HCT116 (cell line): ENCODE measurements around the gene EIF4EBP3. TPM values are rescaled to one million over a fixed set of nuclear protein-coding genes. Genes with fewer than 3 reads are reported as not detected.

ENCODE experiments used
- ATAC-seq: fragments of 200-7000 bp; cut with Tn5 transposase; 2 replicates; pipeline ENCODE4 v1.9.1; 2020; ENCODE audit warnings: mild to moderate bottlenecking, moderate library complexity
- BruUV-seq: library from RNA; stranded (reverse); fragments of 400-500 nt; replicated peaks from 2 replicates; lab custom pipeline; 2021; lab: Mats Ljungman, UMichigan
- CTCF ChIA-PET: fragments of 300-600 bp; sonication (Branson Sonifier 250); formaldehyde crosslinking; loops from one replicate; lab custom pipeline; 2021; ENCODE audit warnings: antibody characterized with exemption; lab: Charles Lee
- POLR2A ChIA-PET: fragments of 300-600, 350-600 bp; sonication (Branson Sonifier 250); formaldehyde crosslinking; loops from one replicate; lab custom pipeline; 2021; ENCODE audit warnings: antibody characterized with exemption; lab: Charles Lee
- RAD21 ChIA-PET, 2 experiments: fragments of 300-600 bp; sonication (Branson Sonifier 250); formaldehyde crosslinking; loops; one replicate each; lab custom pipeline; 2023; ENCODE audit warnings: low total read pairs in 2 of 2; ENCODE audit not compliant: uncharacterized antibody in 2 of 2, unreplicated experiment in 2 of 2, low non-redundant PET in 1 of 2; lab: Charles Lee
- DNase-seq: peaks from one replicate; pipeline ENCODE4 v3.0.0-alpha.2; 2010; ENCODE audit warnings: low read depth, low spot score
- H2AFZ ChIP-seq: fragments of 200-600 bp; shearing (Covaris generic), sonication (generic); 2 replicates; pipeline ENCODE4 v1.6.1; 2017; ENCODE audit warnings: low read depth, mixed run types, mixed read lengths, antibody characterized with exemption, low read length; ENCODE audit not compliant: poor library complexity, severe bottlenecking
- H3K27ac ChIP-seq: 2 replicates; pipeline ENCODE4 v1.5.1; 2012; ENCODE audit warnings: low read depth, low read length
- H3K27me3 ChIP-seq: fragments of 200-600 bp; sonication (generic); 2 replicates; pipeline ENCODE4 v1.6.1; 2016; ENCODE audit warnings: mixed run types, low read length, mixed read lengths; ENCODE audit not compliant: insufficient read depth
- H3K36me3 ChIP-seq, 2 experiments: fragments of 200-500 bp in 1 of 2; fragments of 200-600 bp in 1 of 2; sonication (Bioruptor generic) in 1 of 2; sonication (generic) in 1 of 2; 2 replicates each; pipeline versions ENCODE4 v1.5.1 to v1.6.1; 2014 to 2016; ENCODE audit warnings: low read length in 2 of 2, inconsistent platforms in 1 of 2, mixed read lengths in 1 of 2, mixed run types in 1 of 2; ENCODE audit not compliant: insufficient read depth in 2 of 2, control insufficient read depth in 1 of 2
- H3K4me1 ChIP-seq, 2 experiments: fragments of 200-600 bp in 1 of 2; sonication (generic) in 1 of 2; 2 replicates each; pipeline versions ENCODE4 v1.5.1 to v1.6.1; 2012 to 2017; ENCODE audit warnings: low read length in 2 of 2, inconsistent platforms in 1 of 2, mild to moderate bottlenecking in 1 of 2, mixed read lengths in 1 of 2, mixed run types in 1 of 2, moderate library complexity in 1 of 2; ENCODE audit not compliant: insufficient read depth in 2 of 2, control insufficient read depth in 1 of 2
- H3K4me2 ChIP-seq: fragments of 200-600 bp; sonication (generic); 2 replicates; pipeline ENCODE4 v1.6.1; 2017; ENCODE audit warnings: mixed run types, low read length, mixed read lengths
- H3K4me3 ChIP-seq, 2 experiments: fragments of 200-600 bp in 1 of 2; sonication (generic) in 1 of 2; replicated peaks in 1 of 2; 2 replicates each; pipeline ENCODE4 v1.5.1; 2011 to 2016; ENCODE audit warnings: low read length in 2 of 2, control low read depth in 1 of 2, low read depth in 1 of 2, mild to moderate bottlenecking in 1 of 2, mixed read lengths in 1 of 2, mixed run types in 1 of 2
- H3K79me2 ChIP-seq: fragments of 200-600 bp; sonication (generic); 2 replicates; pipeline ENCODE4 v1.6.1; 2017; ENCODE audit warnings: mild to moderate bottlenecking, mixed run types, low read length, moderate library complexity, mixed read lengths; ENCODE audit not compliant: insufficient read depth
- H3K9ac ChIP-seq: fragments of 200-600 bp; sonication (generic); 2 replicates; pipeline ENCODE4 v1.6.1; 2016; ENCODE audit warnings: low read length, mixed read lengths
- H3K9me2 ChIP-seq: fragments of 200-600 bp; sonication (generic), shearing (Covaris generic); 2 replicates; pipeline ENCODE4 v1.6.1; 2017; ENCODE audit warnings: mixed run types, mild to moderate bottlenecking, moderate library complexity; ENCODE audit not compliant: insufficient read depth
- H3K9me3 ChIP-seq, 2 experiments: fragments of 200-500 bp in 1 of 2; fragments of 200-600 bp in 1 of 2; sonication (Bioruptor generic) in 1 of 2; sonication (generic) in 1 of 2; 2 replicates each; pipeline ENCODE4 v1.6.1; 2014 to 2017; ENCODE audit warnings: low read length in 2 of 2, mixed read lengths in 2 of 2, inconsistent platforms in 1 of 2, low read depth in 1 of 2, mild to moderate bottlenecking in 1 of 2, mixed run types in 1 of 2, moderate library complexity in 1 of 2; ENCODE audit not compliant: control insufficient read depth in 1 of 2, insufficient read depth in 1 of 2
- H4K20me1 ChIP-seq: fragments of 200-600 bp; sonication (generic), shearing (Covaris generic); 2 replicates; pipeline ENCODE4 v1.6.1; 2017; ENCODE audit warnings: mixed run types, mild to moderate bottlenecking, moderate library complexity; ENCODE audit not compliant: insufficient read depth
- CBX3 ChIP-seq: IDR thresholded peaks from 2 replicates; pipeline ENCODE4 v1.6.1; 2012; ENCODE audit warnings: low read depth
- CEBPB ChIP-seq: IDR thresholded peaks from 2 replicates; pipeline ENCODE4 v1.6.1; 2012; ENCODE audit warnings: low read depth
- EGR1 ChIP-seq: IDR thresholded peaks from 2 replicates; pipeline ENCODE4 v1.6.1; 2012; ENCODE audit warnings: low read depth
- ELF1 ChIP-seq: IDR thresholded peaks from 2 replicates; pipeline ENCODE4 v1.6.1; 2012; ENCODE audit warnings: low read depth, borderline replicate concordance
- EZH2phosphoT487 ChIP-seq: fragments of 200-600 bp; IDR thresholded peaks from 2 replicates; pipeline ENCODE4 v1.6.1; 2018; ENCODE audit warnings: antibody characterized with exemption, borderline replicate concordance
- FOSL1 ChIP-seq: IDR thresholded peaks from 2 replicates; pipeline ENCODE4 v1.6.1; 2012; ENCODE audit warnings: low read depth
- JUND ChIP-seq: IDR thresholded peaks from 2 replicates; pipeline ENCODE4 v1.6.1; 2012
- POLR2A ChIP-seq: IDR thresholded peaks from 2 replicates; pipeline ENCODE4 v1.7.0; 2011; ENCODE audit warnings: borderline replicate concordance; ENCODE audit not compliant: insufficient read depth, insufficient read length; ENCODE audit errors: extremely low read depth
- POLR2AphosphoS5 ChIP-seq: IDR thresholded peaks from 2 replicates; pipeline ENCODE4 v1.6.1; 2011; ENCODE audit warnings: mild to moderate bottlenecking, low read depth, low read length, moderate library complexity
- RAD21 ChIP-seq: IDR thresholded peaks from 2 replicates; pipeline ENCODE4 v1.6.1; 2012; ENCODE audit warnings: low read depth, mild to moderate bottlenecking
- SIN3A ChIP-seq: IDR thresholded peaks from 2 replicates; pipeline ENCODE4 v1.6.1; 2012; ENCODE audit warnings: low read depth
- SP1 ChIP-seq: IDR thresholded peaks from 2 replicates; pipeline ENCODE4 v1.6.1; 2012; ENCODE audit warnings: low read depth
- SRF ChIP-seq: IDR thresholded peaks from 2 replicates; pipeline ENCODE4 v1.6.1; 2012; ENCODE audit warnings: low read depth
- YY1 ChIP-seq: IDR thresholded peaks from 2 replicates; pipeline ENCODE4 v1.6.1; 2011; ENCODE audit warnings: low read length, low read depth, moderate library complexity, mild to moderate bottlenecking; ENCODE audit not compliant: insufficient replicate concordance; ENCODE audit errors: extremely low read depth
- ZNF274 ChIP-seq: fragments of 200-500 bp; sonication (Bioruptor generic); IDR thresholded peaks from 2 replicates; pipeline ENCODE4 v1.6.1; 2014; ENCODE audit warnings: mild to moderate bottlenecking, low read depth, low read length, inconsistent platforms
- intact Hi-C: fragments of 100-400 bp; cut with micrococcal nuclease; formaldehyde crosslinking; loops from 2 replicates; pipeline ENCODE4 v1.10.0; 2022
- total RNA-seq: library from RNA; stranded (reverse); gene quantifications from one replicate; pipeline ENCODE4 v1.2.1, GENCODE V29; 2021; ENCODE audit not compliant: unreplicated experiment
- TF ChIP-seq, protein P1 (sequence below): IDR thresholded peaks from 2 replicates; pipeline ENCODE4 v1.6.1; 2012
- TF ChIP-seq, protein P2 (sequence below), 3 experiments: fragments of 200-600 bp in 1 of 3; sonication (generic) in 1 of 3; IDR thresholded peaks in 2 of 3; conservative IDR thresholded peaks in 1 of 3; 2 replicates each; pipeline ENCODE4 v1.5.1; 2012 to 2017; ENCODE audit warnings: low read depth in 2 of 3, low read length in 2 of 3, antibody characterized with exemption in 1 of 3, borderline replicate concordance in 1 of 3, control low read depth in 1 of 3, mild to moderate bottlenecking in 1 of 3, mixed read lengths in 1 of 3, mixed run types in 1 of 3, moderate library complexity in 1 of 3; ENCODE audit not compliant: insufficient read depth in 1 of 3
- TF ChIP-seq, protein P3 (sequence below): IDR thresholded peaks from 2 replicates; pipeline ENCODE4 v1.6.1; 2011; ENCODE audit warnings: mild to moderate bottlenecking, low read length, moderate library complexity; ENCODE audit not compliant: insufficient replicate concordance; ENCODE audit errors: extremely low read depth

EIF4EBP3 gene
- total RNA-seq, 1 experiment from 2014 or later, result 6.0 TPM

DNA sequence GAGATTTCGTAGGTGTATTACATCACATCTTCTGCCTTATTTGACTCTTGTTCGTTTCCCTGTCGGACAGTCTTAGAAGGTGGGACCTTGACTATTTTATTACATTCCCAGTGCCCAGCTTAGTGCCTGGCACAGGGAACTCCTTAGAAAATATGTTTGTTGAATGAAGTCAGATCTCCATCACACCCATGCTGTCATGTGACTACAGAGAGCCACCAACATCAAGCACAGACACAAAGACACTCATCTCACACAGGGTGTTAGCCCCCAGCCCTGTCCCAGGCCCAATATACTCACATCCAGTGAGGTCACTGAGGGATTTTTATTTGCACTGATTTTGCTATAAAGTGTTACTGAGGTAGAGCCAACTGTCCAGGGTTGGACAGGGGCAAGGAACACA, 10.5 kb downstream of the EIF4EBP3 start:
- BruUV-seq, result no TSS peak
- H3K4me3 ChIP-seq, result peak overlapping the region; percentile 82 to 85

More for the DNA sequence above, 10.5 kb downstream of the EIF4EBP3 start:
- Histone ChIP-seq H4K20me1 (no peaks in the 10 kb centered on the region; the same call in 1 of the 2 replicates), H3K27me3 (no peaks in the 10 kb centered on the region), H3K36me3 (peaks cover 0 to 5% of the 10 kb centered on the region in 2 experiments; a peak in 2 of 4 replicates), H3K9me3 (no peaks in the 10 kb centered on the region), H3K79me2 (peaks cover 42% of the 10 kb centered on the region), H3K27ac (peak overlapping the region; percentile 80), H2AFZ (no peak overlapping the region), H3K9ac (peak overlapping the region; percentile 89), H3K4me2 (peak overlapping the region; percentile 76), H3K4me1 (peaks cover 8 to 32% of the 10 kb centered on the region in 2 experiments), H3K9me2 (no peaks in the 10 kb centered on the region)
- ATAC-seq (no peak; the same call in 1 of the 2 replicates), DNase-seq (no peak)
- intact Hi-C loops, result loop anchor here (5.0 kb wide), 1 partner anchor 154 kb away; no protein-coding TSS in a partner anchor
- TF ChIP-seq EGR1 (no peak), FOSL1 (no peak), SP1 (no peak), SRF (no peak), CEBPB (no peak), POLR2A (no peak), EZH2phosphoT487 (no peak), YY1 (no peak), ZNF274 (no peak), POLR2AphosphoS5 (no peak), SIN3A (no peak), CBX3 (no peak), JUND (no peak), RAD21 (no peak), ELF1 (no peak)
- TF ChIP-seq, protein P1, sequence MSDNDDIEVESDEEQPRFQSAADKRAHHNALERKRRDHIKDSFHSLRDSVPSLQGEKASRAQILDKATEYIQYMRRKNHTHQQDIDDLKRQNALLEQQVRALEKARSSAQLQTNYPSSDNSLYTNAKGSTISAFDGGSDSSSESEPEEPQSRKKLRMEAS, result no peak
- TF ChIP-seq, protein P2, sequence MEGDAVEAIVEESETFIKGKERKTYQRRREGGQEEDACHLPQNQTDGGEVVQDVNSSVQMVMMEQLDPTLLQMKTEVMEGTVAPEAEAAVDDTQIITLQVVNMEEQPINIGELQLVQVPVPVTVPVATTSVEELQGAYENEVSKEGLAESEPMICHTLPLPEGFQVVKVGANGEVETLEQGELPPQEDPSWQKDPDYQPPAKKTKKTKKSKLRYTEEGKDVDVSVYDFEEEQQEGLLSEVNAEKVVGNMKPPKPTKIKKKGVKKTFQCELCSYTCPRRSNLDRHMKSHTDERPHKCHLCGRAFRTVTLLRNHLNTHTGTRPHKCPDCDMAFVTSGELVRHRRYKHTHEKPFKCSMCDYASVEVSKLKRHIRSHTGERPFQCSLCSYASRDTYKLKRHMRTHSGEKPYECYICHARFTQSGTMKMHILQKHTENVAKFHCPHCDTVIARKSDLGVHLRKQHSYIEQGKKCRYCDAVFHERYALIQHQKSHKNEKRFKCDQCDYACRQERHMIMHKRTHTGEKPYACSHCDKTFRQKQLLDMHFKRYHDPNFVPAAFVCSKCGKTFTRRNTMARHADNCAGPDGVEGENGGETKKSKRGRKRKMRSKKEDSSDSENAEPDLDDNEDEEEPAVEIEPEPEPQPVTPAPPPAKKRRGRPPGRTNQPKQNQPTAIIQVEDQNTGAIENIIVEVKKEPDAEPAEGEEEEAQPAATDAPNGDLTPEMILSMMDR (IDR thresholded peaks at IDR 0.05 in 2 of 3, conservative IDR thresholded peaks at IDR 0.05 in 1 of 3; ENCODE audit: borderline replicate concordance in 1 of 3, insufficient read depth in 1 of 3, low read depth in 2 of 3, low read length in 2 of 3), result no peak
- TF ChIP-seq, protein P3, sequence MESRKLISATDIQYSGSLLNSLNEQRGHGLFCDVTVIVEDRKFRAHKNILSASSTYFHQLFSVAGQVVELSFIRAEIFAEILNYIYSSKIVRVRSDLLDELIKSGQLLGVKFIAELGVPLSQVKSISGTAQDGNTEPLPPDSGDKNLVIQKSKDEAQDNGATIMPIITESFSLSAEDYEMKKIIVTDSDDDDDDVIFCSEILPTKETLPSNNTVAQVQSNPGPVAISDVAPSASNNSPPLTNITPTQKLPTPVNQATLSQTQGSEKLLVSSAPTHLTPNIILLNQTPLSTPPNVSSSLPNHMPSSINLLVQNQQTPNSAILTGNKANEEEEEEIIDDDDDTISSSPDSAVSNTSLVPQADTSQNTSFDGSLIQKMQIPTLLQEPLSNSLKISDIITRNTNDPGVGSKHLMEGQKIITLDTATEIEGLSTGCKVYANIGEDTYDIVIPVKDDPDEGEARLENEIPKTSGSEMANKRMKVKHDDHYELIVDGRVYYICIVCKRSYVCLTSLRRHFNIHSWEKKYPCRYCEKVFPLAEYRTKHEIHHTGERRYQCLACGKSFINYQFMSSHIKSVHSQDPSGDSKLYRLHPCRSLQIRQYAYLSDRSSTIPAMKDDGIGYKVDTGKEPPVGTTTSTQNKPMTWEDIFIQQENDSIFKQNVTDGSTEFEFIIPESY, result no peak
- ChIA-PET POLR2A (interaction anchor here (1.2 kb wide), 1 partner anchor 77 kb away, joined by 6 read pairs; no protein-coding TSS in a partner anchor), CTCF (no interaction called here), RAD21 (no interaction called here)
